GM12878 (cell line): ENCODE results near the gene GGTLC2. TPM values are rescaled to one million over a fixed set of nuclear protein-coding genes. Genes with fewer than 3 reads are reported as not detected.

ENCODE experiments used
- ATAC-seq: fragments of 200-7000 bp; cut with Tn5 transposase; 3 replicates; pipeline ENCODE4 v1.9.1; 2020; ENCODE audit warnings: mild to moderate bottlenecking, moderate library complexity
- BruUV-seq: library from RNA; stranded (reverse); fragments of 400-500 nt; replicated peaks from 2 replicates; lab custom pipeline; 2021; lab: Mats Ljungman, UMichigan
- CTCF ChIA-PET: fragments of 300-600 bp; sonication (Branson Sonifier 250); formaldehyde crosslinking; extraction: SDS; loops from one replicate; lab custom pipeline; 2021; ENCODE audit warnings: inconsistent platforms; lab: Yijun Ruan, JAX
- POLR2A ChIA-PET: fragments of 350-600 bp; formaldehyde crosslinking; extraction: SDS; loops from one replicate; lab custom pipeline; 2021; ENCODE audit warnings: inconsistent platforms; lab: Charles Lee
- RAD21 ChIA-PET: fragments of 300-600 bp; sonication (Branson Sonifier 250); formaldehyde crosslinking; loops from one replicate; lab custom pipeline; 2023; ENCODE audit warnings: antibody characterized with exemption; ENCODE audit not compliant: unreplicated experiment; lab: Charles Lee
- SMC1A ChIA-PET: fragments of 300-600 bp; sonication (Branson Sonifier 250); formaldehyde crosslinking; loops from one replicate; lab custom pipeline; 2023; ENCODE audit not compliant: unreplicated experiment, uncharacterized antibody; lab: Charles Lee
- DNase-seq: peaks from one replicate; pipeline ENCODE4 v3.0.0-alpha.2; 2011; ENCODE audit warnings: low read depth, low spot score
- FAIRE-seq: peaks from 3 replicates; lab custom pipeline; 2011; peaks lifted over from hg19 to GRCh38; lab: Jason Lieb, UNC
- H2AFZ ChIP-seq: 2 replicates; pipeline ENCODE4 v1.6.0; 2011; ENCODE audit warnings: low read depth, low read length, control low read depth; ENCODE audit not compliant: control insufficient read depth
- H3K27ac ChIP-seq: 2 replicates; pipeline ENCODE4 v1.5.1; 2011; ENCODE audit warnings: control low read depth; ENCODE audit not compliant: control insufficient read depth, insufficient read depth
- H3K27me3 ChIP-seq, 2 experiments: replicated peaks in 1 of 2; 2 replicates each; pipeline versions ENCODE4 v1.6.0 to v1.6.1; 2011; ENCODE audit warnings: low read length in 1 of 2; ENCODE audit not compliant: control insufficient read depth in 2 of 2, insufficient read depth in 2 of 2
- H3K36me3 ChIP-seq, 2 experiments: 2 replicates each; pipeline ENCODE4 v1.5.1; 2011; ENCODE audit warnings: low read length in 1 of 2; ENCODE audit not compliant: control insufficient read depth in 2 of 2, insufficient read depth in 2 of 2
- H3K4me1 ChIP-seq: 2 replicates; pipeline ENCODE4 v1.6.1; 2011; ENCODE audit warnings: mild to moderate bottlenecking, low read length, moderate library complexity, mixed read lengths; ENCODE audit not compliant: control insufficient read depth, insufficient read depth
- H3K4me2 ChIP-seq: 2 replicates; pipeline ENCODE4 v1.6.0; 2011; ENCODE audit warnings: control low read depth; ENCODE audit not compliant: control insufficient read depth, insufficient read depth
- H3K4me3 ChIP-seq: fragments of 200-600 bp; sonication (generic); 2 replicates; pipeline ENCODE4 v1.5.1; 2016
- H3K79me2 ChIP-seq: 2 replicates; pipeline ENCODE4 v1.6.0; 2011; ENCODE audit warnings: low read length; ENCODE audit not compliant: control insufficient read depth, insufficient read depth
- H3K9ac ChIP-seq: 2 replicates; pipeline ENCODE4 v1.8.0; 2011; ENCODE audit warnings: low read length, control low read depth, mixed read lengths; ENCODE audit not compliant: control insufficient read depth, insufficient read depth
- H3K9me3 ChIP-seq: replicated peaks from 3 replicates; pipeline ENCODE4 v1.5.1; 2011; ENCODE audit warnings: mild to moderate bottlenecking, low read length; ENCODE audit not compliant: control insufficient read depth, insufficient read depth
- H4K20me1 ChIP-seq: 2 replicates; pipeline ENCODE4 v1.6.0; 2011; ENCODE audit not compliant: control insufficient read depth, insufficient read depth
- BHLHE40 ChIP-seq, 2 experiments: fragments of 450-650 bp in 1 of 2; IDR thresholded peaks; 2 replicates each; pipeline ENCODE4 v1.6.1; 2011 to 2017; ENCODE audit warnings: low read depth in 2 of 2, borderline replicate concordance in 1 of 2, improper control_type of control experiment in 1 of 2, low read length in 1 of 2, mild to moderate bottlenecking in 1 of 2
- BMI1 ChIP-seq: fragments of 450-650 bp; IDR thresholded peaks from 2 replicates; pipeline ENCODE4 v1.6.1; 2016; ENCODE audit warnings: mild to moderate bottlenecking, moderate library complexity, borderline replicate concordance
- CBX5 ChIP-seq: sonication (generic); IDR thresholded peaks from 2 replicates; pipeline ENCODE4 v1.6.1; 2016; ENCODE audit warnings: low read depth, moderate library complexity, mild to moderate bottlenecking, inconsistent platforms
- GATAD2B ChIP-seq: fragments of 450-650 bp; conservative IDR thresholded peaks from 2 replicates; pipeline ENCODE4 v1.6.1; 2017; ENCODE audit warnings: low read depth, mild to moderate bottlenecking, moderate library complexity
- NBN ChIP-seq: fragments of 450-650 bp; IDR thresholded peaks from 2 replicates; pipeline ENCODE4 v1.6.1; 2016
- RUNX3 ChIP-seq: IDR thresholded peaks from 2 replicates; pipeline ENCODE4 v1.6.1; 2012; ENCODE audit warnings: low read length, inconsistent platforms
- SREBF2 ChIP-seq: IDR thresholded peaks from 2 replicates; pipeline ENCODE4 v1.6.1; 2012; ENCODE audit warnings: mild to moderate bottlenecking, low read length
- STAT1 ChIP-seq: fragments of 450-650 bp; conservative IDR thresholded peaks from 2 replicates; pipeline ENCODE4 v1.6.1; 2014; ENCODE audit warnings: antibody characterized with exemption, mild to moderate bottlenecking
- SUPT20H ChIP-seq: IDR thresholded peaks from 2 replicates; pipeline ENCODE4 v1.6.1; 2011; ENCODE audit warnings: low read depth, mild to moderate bottlenecking, low read length, moderate library complexity, borderline replicate concordance; ENCODE audit not compliant: control insufficient read depth
- YBX1 ChIP-seq: fragments of 450-650 bp; IDR thresholded peaks from 2 replicates; pipeline ENCODE4 v1.6.1; 2016; ENCODE audit warnings: antibody characterized with exemption
- ZNF217 ChIP-seq: fragments of 450-650 bp; IDR thresholded peaks from 2 replicates; pipeline ENCODE4 v1.6.1; 2017; ENCODE audit warnings: antibody characterized with exemption, mild to moderate bottlenecking
- WGBS: methylation state at CpG from one replicate; pipeline ENCODE4 v1.1.6; 2016; ENCODE audit warnings: low lambda C conversion rate; ENCODE audit not compliant: insufficient replicate concordance, insufficient coverage; ENCODE audit errors: missing lambda C conversion rate; 5-methylcytosine and 5-hydroxymethylcytosine counted together
- in situ Hi-C: fragments of 300-500 bp; cut with MboI; formaldehyde crosslinking; loops from 9 replicates; pipeline ENCODE4 v1.14.3; 2018; ENCODE audit warnings: mixed read lengths
- intact Hi-C: fragments of 100-400 bp; cut with micrococcal nuclease; formaldehyde crosslinking; loops from one replicate; pipeline ENCODE4 v1.14.2; 2022; ENCODE audit not compliant: unreplicated experiment
- polyA plus RNA-seq, 11 experiments: library from polyadenylated mRNA; depleted of rRNA in 4 of 11; unstranded in 6 of 11; stranded (reverse) in 5 of 11; fragments of >200 nt; fragmentation: Nextera tagmentation in 4 of 11; fragmentation: Illumina TruSeq in 1 of 11; extraction: Ambion mirVana in 4 of 11; extraction: Trizol in 1 of 11; gene quantifications; 1 replicate in 1 of 11; 2 replicates in 10 of 11; pipeline versions ENCODE4 v1.2.1 to v1.2.3, GENCODE V29; 2011 to 2016; ENCODE audit warnings: inconsistent platforms in 2 of 11, missing spikeins in 2 of 11, low read depth in 1 of 11
- total RNA-seq, 4 experiments: library from RNA; depleted of rRNA in 3 of 4; stranded (reverse); fragments of >200 nt in 3 of 4; fragmentation: Illumina TruSeq in 1 of 4; extraction: Trizol in 1 of 4; gene quantifications; 2 replicates each; pipeline versions ENCODE4 v1.2.1 to v1.2.3, GENCODE V29; 2013 to 2021
- TF ChIP-seq, protein P1 (sequence below): IDR thresholded peaks from 2 replicates; pipeline ENCODE4 v1.6.1; 2011; ENCODE audit warnings: low read depth, mild to moderate bottlenecking, low read length, moderate library complexity, borderline replicate concordance; ENCODE audit errors: extremely low read depth

The GGTLC2 gene
- total and polyA plus RNA-seq, 10 of the 15 experiments (the other 5 are each of a cell fraction or from before 2014, with no cell fraction given) = not detected

DNA sequence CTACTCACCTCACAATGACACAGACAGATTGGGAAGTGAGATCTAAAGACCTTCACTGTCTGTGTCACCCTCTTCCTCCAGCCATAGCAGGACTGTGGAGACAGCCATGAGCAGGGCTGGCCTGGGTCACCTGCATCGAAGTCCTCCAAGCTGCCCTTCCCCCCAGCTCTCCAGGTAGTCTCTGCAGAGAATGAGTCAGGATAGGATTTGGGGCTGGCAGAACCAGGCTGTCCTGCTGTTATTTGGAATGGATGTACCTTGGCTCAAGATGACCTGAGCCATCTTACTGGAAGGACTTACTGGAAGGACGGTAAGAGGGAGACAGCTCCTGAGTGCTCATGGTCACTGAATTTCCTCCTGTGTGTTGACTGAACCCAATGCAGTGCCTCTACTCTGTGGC is 29.2 kb downstream of the GGTLC2 start:
- ChIA-PET POLR2A (interaction anchor here (0.7 kb wide), 1 partner anchor 478 kb away, joined by 4 read pairs; no protein-coding TSS in a partner anchor), RAD21 (no interaction called here), SMC1A (no interaction called here), CTCF (interaction anchor here (1.0 kb wide), 1 partner anchor 72 kb away, joined by 3 read pairs; no protein-coding TSS in a partner anchor)
- Histone ChIP-seq H3K79me2 (no peaks in the 10 kb centered on the region), H3K9me3 (no peaks in the 10 kb centered on the region), H3K27me3 (no peaks in the 10 kb centered on the region), H3K9ac (no peak overlapping the region), H3K4me3 (no peak overlapping the region), H4K20me1 (no peaks in the 10 kb centered on the region), H2AFZ (no peak overlapping the region), H3K4me1 (no peaks in the 10 kb centered on the region), H3K36me3 (no peaks in the 10 kb centered on the region), H3K27ac (no peak overlapping the region), H3K4me2 (no peak overlapping the region)
- no peak for DNase-seq
- 37% methylated on average over 2 of the region's 2 CpGs for WGBS
- in situ Hi-C loops = no loop called here
- intact Hi-C loops = no loop called here
- BruUV-seq = no TSS peak
- ATAC-seq = no peak
- no peak for FAIRE-seq
- TF ChIP-seq BHLHE40 (IDR thresholded peaks at IDR 0.05; ENCODE audit: borderline replicate concordance in 1 of 2, low read depth in 2 of 2, low read length in 1 of 2) (no peak), SUPT20H (no peak), STAT1 (no peak)
- TF ChIP-seq, protein P1, sequence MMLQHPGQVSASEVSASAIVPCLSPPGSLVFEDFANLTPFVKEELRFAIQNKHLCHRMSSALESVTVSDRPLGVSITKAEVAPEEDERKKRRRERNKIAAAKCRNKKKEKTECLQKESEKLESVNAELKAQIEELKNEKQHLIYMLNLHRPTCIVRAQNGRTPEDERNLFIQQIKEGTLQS = no peak

DNA sequence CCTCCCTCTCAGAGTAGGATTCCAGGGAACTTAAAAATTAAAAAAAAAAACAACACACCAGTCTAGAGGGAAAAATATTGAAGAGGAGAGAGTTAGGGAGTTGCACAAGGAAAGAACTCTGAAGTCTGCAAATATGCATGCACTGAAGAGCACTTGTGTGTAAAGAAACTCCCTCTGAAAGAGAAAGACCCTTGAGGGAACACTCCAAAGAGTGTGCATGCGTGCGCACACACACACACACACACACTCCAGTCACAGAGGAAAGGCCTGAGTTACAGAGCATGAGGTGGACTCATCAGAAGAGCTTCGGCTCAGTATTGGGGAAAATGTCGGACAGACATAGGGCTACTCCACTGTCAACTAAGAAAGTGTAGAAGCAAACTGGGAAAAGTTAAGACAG is 30.1 kb downstream of the GGTLC2 start:
- no peak for FAIRE-seq
- no peak overlapping the region for H3K4me2 ChIP-seq
- no peaks in the 10 kb centered on the region for H3K9me3 ChIP-seq
- TF ChIP-seq NBN (no peak), YBX1 (no peak), RUNX3 (no peak), SREBF2 (no peak), ZNF217 (no peak), CBX5 (no peak), GATAD2B (no peak), BMI1 (no peak)
- TF ChIP-seq, all 136 proteins: peak for 0
- no peak overlapping the region for H3K4me3 ChIP-seq
- no peak for ATAC-seq
- 62% methylated on average over 4 of the region's 4 CpGs for WGBS
- DNase-seq = no peak
- H3K36me3 ChIP-seq = no peaks in the 10 kb centered on the region
- ChIA-PET RAD21 (no interaction called here), POLR2A (interaction anchor here (0.7 kb wide), 1 partner anchor 477 kb away, joined by 4 read pairs; no protein-coding TSS in a partner anchor), CTCF (no interaction called here), SMC1A (no interaction called here)
- H2AFZ ChIP-seq = no peak overlapping the region
- no peaks in the 10 kb centered on the region for H3K27me3 ChIP-seq
- no peak overlapping the region for H3K9ac ChIP-seq
- no peaks in the 10 kb centered on the region for H3K79me2 ChIP-seq
- intact Hi-C loops = no loop called here
- H3K27ac ChIP-seq = no peak overlapping the region
- in situ Hi-C loops = no loop called here
- no TSS peak for BruUV-seq
- H4K20me1 ChIP-seq = no peaks in the 10 kb centered on the region
- no peaks in the 10 kb centered on the region for H3K4me1 ChIP-seq
